Omental fat pad (tissue), 4 donors: Measurements from ENCODE around the gene ERF. TPM values are rescaled to one million over a fixed set of nuclear protein-coding genes. Genes with fewer than 3 reads are reported as not detected.

Experiments
- ATAC-seq: fragments of 150-250 bp; one replicate; pipeline ENCODE4 v1.9.1; 2016; ENCODE audit warnings: mild to moderate bottlenecking, moderate library complexity; ENCODE audit not compliant: low FRiP score
- DNase-seq: peaks from one replicate; pipeline ENCODE4 v3.0.0-alpha.2; 2019; ENCODE audit warnings: low spot score
- CTCF ChIP-seq, 3 donors: fragments of 450-650 bp; IDR thresholded peaks; one replicate each; pipeline ENCODE4 v1.5.1; 2016 to 2017; ENCODE audit warnings: antibody characterized with exemption in 3 of 3, mild to moderate bottlenecking in 3 of 3, moderate library complexity in 2 of 3
- total RNA-seq, 4 donors: library from RNA; depleted of rRNA; stranded (reverse); fragments of >200 nt; gene quantifications; one replicate each; pipeline ENCODE4 v1.1.0, GENCODE V29; 2016

The ERF gene
- total RNA-seq, 4 donors from 2014 or later, result 21.2 to 52.8 (median 34.8) TPM

GRCh38 chr19:42244347-42245220, 10.3 kb downstream of the ERF start:
- DNase-seq (peak; percentile 64), ATAC-seq (peak; percentile 47)
- no peak for TF ChIP-seq CTCF (IDR thresholded peaks at IDR 0.05)

GRCh38 chr19:42242512-42243409, 12.2 kb downstream of the ERF start, which contains the start of gene GSK3A:
GSK3A (minus strand) TSS chr19:42242602; CDS start chr19:42242465, 137 bp downstream.
- ATAC-seq, result peak; percentile 89
- DNase-seq, result peak; percentile 90
- TF ChIP-seq CTCF (IDR thresholded peaks at IDR 0.05), result no peak

- DNase-seq, result no peak
- TF ChIP-seq CTCF (IDR thresholded peaks at IDR 0.05), result no peak
- ATAC-seq, result no peak
Measured at GRCh38 chr19:42242069-42242511, 12.8 kb downstream of the ERF start.

GRCh38 chr19:42241279-42241678, 13.6 kb downstream of the ERF start:
- TF ChIP-seq CTCF (IDR thresholded peaks at IDR 0.05), result no peak
- DNase-seq (no peak), ATAC-seq (no peak)

GRCh38 chr19:42239544-42240220, 15.2 kb downstream of the ERF start:
- TF ChIP-seq CTCF (IDR thresholded peaks at IDR 0.05), result no peak
- ATAC-seq (no peak), DNase-seq (no peak)

GRCh38 chr19:42235181-42235580, 19.7 kb downstream of the ERF start:
- DNase-seq, result no peak
- no peak for TF ChIP-seq CTCF (IDR thresholded peaks at IDR 0.05)
- no peak for ATAC-seq
